ENCODE measurements around the gene OSBPL8.

Gene OSBPL8

DNA sequence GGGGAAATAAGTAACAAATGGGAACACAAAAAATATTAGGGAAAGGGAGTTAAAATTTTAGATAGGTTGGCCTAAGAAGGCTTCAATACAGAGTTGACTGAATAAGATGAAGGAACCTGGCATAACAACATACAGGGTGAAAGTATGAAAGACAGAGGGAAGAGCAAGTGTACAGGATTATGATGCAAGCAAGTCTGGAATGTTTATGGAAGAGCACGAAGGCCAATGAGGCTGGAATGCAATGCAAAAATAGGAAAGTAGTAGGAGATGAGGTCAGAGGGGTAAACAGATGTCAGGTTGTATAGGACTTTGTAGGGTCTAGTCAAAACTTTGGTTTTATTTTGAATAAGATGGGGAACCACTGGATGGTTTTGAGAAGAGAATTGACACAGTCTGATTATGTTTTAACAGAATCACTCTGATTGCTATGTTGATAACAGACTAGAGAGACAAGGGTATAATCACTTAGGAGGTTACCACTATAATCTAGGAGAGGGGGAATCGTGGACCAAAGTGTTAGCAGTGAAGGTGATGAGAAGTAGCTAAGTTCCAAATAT, 96.8 kb downstream of the OSBPL8 start:
- DNase-seq = no peak

DNA sequence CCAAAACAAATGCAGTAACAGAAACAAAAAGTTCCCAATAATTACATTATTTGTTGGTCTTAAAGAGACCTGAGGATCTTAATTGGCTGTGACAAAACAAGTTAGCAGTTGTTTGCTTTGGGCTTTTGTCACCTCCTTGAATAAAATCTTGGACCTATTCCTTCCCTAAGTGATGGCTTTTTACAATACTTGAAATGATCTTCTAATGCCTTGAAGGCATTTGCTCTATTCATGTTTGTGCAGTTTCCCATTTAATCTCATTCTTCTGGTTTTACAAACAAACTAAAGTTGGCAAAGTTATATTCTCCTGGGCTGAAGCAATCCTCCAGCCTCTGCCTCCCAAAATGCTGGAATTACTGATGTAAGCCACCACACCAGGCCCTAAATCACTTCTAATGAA, 98.8 kb downstream of the OSBPL8 start:
- no peak for DNase-seq

DNA sequence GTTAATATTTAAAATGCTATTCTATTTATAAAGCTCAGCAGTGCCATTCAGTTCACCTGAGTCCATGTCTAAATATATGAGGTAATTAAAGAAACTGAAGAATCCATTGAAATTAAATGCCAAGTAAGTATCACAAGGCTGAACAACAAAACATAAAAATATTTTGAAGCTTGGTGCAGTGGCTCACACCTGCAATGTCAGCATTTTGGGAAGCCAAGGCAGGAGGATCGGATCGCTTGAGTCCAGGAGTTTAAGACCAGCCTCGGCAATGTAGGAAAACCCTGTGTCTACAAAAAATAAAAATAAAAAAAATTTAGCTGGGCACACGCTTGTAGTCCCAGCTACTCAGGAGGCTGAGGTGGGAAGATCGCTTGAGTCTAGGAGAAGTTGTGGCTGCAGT, 101.8 kb downstream of the OSBPL8 start:
- no peak for DNase-seq

DNA sequence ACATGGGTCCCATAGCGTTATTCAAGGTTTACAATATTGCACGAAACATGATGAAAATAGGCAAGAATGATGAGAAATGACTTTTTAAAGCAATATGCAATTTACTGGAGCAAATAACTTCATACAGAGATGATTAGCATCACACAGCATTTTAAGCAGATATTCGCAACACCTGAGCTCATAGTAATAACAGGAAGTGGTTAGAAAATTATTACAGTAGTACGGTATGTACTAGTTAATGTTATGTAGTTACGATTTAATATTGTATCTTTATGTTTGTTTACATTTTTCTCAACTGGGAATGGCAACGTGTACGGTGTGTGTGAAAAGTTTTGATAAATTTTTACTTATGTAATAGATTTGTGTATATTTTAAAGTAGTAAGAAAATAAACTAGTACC, 102.6 kb downstream of the OSBPL8 start:
- DNase-seq = no peak

DNA sequence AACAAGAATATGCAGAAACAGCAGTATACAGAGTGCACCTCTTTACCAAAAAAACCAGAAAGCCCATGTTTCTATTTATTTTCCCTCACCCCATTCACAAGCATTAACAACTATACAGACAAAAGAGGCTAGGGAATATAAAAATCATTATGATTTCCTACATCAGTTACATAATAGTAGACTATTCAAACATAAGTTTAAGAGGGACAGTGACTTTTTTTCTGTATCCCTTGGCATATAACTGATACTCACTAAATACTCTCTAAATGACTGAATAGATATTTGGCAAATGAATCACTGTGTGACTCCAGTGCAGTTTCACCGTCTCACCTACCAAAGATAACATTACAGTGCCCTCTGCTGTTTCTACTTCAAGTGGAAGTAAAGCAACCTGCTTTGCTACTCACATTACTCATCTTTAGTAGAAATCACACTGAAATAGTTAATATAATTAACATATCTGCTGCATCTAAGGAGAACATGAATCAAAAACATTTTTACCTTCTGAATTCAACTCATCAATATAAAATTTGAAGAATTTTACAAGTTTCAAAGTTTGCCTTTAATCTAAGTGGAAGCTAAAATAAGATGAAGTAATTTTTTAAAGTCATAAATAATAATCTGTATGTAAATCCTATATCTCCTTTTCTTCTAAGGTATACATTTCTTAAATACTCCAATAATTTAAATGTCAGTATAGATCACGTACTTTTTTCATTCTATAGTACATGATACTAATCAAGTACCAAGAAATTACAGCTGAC, 103.8 kb downstream of the OSBPL8 start:
- peak; percentile 39 for DNase-seq

DNA sequence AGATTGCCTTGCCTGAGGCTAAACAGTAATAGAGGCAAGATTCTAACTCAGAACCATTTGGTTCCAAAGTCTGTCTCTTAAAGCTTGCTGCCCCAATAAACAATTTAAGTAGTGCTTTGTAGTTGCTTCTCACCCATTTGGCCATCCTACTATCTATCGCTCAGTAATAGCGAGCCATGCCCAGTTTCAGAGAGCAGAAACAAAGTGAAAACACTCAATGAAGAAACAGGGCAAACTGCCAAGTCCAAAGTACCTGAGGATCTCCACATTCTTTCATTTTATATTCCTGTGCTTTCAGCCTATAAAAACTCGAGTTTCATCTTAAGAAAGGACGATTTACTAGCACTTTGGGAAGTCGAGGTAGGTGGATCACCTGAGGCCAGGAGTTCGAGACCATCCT, 108.0 kb downstream of the OSBPL8 start:
- no peak for DNase-seq

DNA sequence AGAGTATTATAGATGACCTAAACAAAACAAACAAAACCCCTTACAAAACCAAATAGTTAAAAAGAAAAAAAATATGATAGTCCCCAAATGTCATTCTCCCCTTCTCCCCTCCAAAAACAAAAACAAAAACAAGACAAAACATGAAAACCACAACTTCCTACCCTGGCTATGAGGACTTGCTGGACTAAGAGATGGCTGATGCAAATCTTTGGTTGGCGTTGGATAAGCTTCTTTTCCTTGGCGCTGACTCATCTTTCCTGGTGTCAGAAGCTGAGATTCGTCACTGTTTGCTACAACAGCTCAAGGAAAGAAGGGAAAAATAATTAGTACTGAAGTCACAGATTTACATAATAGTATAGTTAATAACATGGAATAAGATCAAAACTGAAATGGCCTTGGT, 108.9 kb downstream of the OSBPL8 start:
- no peak for DNase-seq

DNA sequence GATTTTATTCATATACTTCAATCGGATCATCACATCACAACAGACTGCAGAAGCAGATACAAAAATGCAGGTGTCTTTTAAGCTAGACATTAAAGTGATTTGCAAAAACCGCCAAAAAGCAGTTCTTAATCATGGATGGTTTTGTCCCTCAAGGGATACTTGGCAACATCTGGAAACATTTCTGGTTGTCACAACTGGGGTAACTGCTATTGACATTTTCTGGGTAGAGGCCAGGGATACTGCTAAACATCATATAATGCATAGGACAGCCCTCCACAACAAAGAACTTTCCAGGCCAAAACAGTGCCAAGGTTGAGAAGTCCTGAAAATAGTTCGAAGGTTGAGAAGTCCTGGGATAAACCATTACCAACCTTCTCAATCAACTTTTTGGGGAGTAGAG, 109.6 kb downstream of the OSBPL8 start:
- DNase-seq = no peak

DNA sequence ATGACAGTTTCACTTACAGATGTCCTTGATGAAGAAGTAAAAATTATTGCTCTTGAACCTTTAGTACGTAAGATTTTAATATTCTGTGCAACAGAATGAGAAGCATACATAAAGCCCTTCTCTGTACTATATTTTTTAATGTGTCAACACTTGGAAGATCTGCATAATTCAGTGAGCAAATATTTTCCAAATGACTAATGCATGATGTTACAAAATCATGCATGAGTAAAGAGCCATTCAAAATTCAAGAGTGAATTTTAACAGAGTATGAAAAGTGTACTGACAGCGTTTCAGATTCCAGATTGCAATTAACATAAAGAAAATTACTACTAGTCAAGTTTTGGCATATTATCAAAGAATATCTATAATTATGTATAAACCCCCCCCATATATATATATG, 110.0 kb downstream of the OSBPL8 start:
- DNase-seq = no peak

DNA sequence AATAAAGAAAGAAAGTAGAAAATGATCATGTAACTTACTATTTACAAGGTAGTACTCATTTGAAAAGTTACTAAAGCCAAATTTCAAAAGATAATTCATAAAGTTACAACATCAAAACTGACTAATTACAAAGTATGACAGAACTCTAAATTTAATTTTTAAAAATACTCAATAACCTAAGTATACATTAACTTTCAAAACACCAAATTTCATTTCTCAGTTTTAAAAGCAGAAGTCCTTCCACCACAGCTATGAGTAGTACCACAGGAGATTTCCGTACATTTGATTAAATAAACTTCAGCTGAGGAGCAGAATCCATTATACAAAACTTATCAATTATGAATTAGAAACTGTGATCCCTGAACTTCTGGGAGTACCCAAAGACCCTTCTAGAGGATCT, 110.6 kb downstream of the OSBPL8 start:
- no peak for DNase-seq

DNA sequence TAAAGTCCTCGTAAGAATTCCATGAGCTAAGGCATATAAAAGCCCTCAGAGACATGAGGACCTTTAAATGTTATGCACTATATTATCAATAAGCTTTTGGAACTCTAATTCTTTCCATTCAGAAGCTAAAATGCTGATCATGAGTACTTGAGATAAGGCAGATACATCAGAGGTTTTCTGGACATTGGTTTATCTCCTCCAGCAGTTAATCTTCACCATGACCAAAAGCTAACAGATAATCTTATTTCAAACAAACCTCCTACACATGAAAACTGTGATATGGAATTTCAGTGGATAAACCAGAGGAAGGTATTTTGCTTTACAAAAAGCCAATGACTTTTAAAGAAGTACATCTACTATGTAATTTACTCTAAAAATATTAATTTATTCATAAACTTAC, 113.5 kb downstream of the OSBPL8 start:
- DNase-seq = no peak

DNA sequence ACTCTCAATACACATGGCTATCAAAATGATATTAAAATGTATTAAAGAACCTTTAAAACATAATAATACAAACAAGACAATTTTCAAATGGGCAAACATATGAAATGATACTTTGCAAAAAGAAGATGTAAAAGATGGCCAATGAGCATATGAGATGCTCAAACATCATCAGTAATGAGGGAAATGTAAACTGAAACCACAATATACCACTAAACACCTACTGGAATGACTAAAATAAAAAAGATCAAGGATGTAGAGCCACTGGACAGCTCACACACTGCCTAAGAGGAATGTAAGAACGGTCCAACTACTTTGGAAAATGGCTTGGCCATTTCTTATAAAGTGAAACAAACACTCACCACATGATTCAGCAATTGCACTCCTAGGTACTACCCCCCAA, 114.1 kb downstream of the OSBPL8 start:
- no peak for DNase-seq

DNA sequence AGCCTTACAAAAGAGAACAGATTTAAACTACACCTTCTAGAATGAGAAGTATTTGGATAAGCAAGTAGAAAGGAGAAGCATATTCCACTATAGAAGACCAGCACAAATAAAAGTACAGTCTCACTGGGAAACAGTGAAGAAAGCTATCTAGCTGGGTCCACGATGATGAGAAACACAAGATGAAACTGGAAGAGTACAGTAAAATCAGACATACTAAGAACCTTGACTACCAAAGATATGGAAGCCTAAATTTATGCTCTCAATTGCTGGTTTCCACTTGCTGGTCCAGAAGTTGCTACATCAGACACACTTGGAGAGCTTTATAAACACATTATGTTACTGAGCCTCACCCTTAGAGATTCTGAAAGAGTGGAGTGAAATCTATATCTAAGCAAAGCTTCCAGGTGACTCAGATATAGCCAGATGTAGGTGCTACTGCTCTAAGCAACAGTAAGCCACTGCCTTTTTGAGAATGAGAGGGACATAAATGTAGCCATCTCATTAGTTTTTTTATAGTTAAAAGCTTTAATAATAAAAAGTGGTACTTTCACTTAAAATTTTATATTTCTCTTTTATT, 115.1 kb downstream of the OSBPL8 start:
- DNase-seq = no peak

DNA sequence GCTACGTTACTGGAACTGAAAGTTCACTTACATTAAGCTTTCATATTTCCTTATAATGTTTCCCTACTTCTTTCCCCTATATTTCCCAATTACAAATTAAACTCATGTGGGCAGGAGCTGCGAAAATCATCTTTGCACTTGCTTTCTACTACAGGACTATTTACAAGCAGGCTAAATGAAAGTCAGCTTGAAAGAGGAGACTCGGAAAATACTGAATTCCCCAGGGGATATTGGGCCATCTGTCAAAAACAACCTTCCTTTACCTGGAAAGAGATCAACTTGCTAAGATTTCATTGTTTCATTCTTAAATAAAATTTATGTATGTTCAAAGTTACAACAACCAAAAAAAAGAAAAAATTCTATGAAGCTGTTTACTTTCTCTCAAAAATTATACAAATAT, 118.6 kb downstream of the OSBPL8 start:
- DNase-seq = no peak

DNA sequence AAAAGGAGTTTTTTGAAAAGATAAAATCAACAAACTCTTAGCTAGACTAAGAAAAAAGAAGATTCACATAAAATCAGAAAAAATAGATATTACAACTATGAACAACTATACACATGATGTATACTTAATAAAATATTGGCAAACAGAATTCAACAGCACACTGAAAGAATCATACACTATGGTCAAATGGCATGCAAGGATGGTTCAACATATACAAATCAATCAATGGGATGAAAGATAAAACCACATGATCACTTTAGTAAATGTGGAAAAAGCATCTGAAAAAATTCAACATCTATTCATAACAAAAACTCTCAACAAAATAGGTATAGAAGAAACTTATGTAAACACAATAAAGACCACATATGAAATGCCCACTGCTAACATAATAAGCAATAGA, 126.8 kb downstream of the OSBPL8 start:
- no peak for DNase-seq

DNA sequence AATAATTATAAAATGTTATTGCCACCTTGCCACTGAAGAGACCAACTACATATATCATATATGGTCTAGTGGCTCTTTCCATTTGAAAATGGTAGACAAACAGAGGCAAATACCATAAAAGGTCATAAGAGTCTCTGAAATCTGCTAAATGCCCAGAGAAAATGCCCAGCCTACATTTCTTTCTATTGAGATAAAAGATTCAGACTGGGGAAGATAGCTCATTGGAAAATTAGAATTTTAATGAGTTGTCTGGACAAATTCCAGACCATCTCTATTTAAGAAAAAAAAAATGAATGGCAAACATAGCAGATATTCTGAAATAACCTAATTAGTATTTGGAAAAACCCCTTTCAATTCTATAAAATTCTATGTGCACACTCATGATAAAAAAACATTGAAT, 131.5 kb downstream of the OSBPL8 start:
- no peak for DNase-seq

DNA sequence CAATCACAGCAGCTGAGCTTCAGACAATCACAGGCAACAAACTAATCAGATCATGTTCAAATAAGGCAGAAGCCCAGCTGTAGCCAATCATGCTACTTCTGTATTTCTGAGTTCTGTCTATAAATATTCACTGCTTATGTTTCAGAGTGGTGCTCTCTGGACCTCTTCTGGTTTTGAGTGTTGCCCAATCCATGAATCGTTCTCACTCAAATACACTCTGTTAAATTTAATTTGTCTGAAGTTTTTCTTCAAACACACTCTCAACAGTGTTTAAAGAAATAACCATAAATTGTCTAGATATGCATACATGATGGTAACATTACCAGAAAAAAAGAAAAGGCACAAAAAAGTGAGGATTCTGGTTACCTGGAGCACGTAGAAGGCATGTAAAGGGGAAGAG, 133.4 kb downstream of the OSBPL8 start:
- DNase-seq = no peak

DNA sequence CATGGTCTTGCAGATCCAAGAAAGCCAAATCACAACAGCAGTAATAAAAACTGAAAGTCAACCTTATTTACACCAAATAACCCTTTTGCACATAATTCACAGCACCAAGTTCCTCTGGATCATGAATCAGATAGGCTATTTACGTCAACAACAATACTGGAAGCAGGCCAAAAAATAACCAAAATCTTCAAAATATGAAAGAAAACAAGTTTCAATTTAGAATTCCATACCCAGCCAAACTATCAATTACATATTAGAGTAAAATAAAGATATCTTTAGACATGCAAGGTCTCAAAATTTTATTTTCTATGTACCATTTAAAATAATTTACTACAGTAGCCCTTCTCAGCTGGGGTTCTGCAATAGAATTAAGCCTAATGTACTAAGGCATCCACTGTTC, 134.6 kb downstream of the OSBPL8 start:
- no peak for DNase-seq

DNA sequence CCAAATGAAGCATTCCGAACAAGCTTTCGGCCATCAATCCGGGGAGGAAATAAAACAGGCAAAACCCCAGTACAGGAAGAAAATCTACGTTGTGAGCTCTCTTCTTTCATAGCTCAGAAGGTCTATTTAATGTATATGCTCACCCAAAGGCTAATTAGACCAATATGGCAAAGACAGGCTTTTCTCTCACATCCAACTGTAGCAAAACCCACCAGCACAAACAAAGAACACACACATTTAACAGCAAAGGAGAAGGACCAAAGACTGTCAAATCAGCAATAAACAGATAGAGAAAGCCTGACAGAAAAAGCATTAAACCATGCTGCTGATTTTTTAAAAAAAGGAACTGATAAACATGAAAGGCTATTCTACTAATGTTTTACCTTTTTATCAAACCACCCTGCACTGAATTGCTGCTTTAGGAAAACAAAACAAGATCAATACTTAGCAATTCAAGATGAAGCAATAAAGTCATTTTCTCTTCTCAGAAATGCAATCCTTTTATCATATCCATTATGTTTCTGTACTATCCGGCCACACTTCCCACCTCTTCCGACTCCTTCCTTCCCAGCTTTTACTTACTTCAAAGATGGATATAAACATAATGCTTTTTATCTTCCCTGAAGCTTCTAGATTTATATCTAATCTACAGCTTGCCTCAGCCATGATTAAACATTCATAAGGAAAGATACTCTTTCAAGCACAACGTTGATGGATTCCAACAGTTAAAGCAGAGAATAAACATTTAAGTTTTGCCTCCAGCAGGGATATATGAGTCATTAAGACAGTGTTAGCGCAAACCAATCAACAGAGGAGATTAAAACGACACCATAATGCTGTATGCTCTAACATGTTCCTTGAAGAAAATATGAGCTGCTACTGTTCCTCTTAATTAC, 136.8 kb downstream of the OSBPL8 start:
- DNase-seq = no peak

DNA sequence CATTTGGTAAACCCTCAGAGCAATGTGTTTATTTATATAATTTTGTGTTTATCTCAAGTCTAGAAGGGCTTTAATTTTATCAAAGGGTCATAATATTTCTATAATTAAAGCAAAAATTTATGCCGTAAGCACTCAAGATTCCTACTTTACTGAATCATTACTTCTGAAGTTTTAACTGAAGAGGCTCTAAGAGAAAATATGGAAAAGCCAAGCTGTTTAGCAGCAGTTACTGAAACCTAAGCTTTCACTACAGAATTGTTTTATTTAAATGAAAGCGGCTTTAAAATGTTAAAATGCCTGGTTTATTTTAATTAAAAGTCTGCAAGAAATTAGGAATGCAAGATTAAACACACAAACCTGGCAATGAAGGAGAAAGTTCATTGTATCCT, 137.4 kb downstream of the OSBPL8 start:
- no peak for DNase-seq

DNA sequence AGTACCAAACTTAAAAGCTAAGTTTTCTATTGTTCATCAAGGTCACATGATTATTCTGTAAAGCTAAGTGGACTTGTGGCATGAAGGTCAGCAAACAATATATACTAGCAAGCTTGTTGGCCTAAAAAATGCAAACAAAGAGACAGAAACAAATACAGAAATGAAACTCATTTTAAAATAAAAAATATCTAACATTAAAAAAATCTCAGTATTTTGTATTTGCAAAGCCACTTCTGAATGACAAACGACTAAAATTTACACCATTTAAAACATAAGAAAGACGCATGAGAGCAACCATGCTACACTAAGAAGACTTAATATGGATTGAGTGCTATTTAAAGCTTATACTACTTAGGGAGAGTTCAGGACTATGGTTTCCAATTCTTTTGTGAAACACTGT, 138.5 kb downstream of the OSBPL8 start:
- DNase-seq = no peak

DNA sequence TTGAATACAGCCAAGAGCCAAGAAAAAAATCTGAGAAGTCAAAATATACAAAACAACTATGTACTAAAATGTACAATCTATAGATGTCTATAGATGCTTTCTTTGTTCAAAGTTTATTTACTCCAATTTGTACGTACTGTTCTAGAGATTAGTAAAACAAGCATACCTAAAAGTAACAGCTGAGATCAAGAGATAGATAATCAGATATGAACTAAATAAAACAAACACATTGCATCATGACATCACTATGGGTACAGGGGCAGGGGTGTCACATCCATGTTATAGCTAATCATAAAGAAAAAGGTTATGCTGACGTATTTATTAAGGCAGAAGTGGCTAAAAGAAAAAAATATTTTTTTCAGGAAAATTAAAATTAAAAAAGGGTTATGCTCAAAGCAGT, 139.3 kb downstream of the OSBPL8 start:
- DNase-seq = no peak

DNA sequence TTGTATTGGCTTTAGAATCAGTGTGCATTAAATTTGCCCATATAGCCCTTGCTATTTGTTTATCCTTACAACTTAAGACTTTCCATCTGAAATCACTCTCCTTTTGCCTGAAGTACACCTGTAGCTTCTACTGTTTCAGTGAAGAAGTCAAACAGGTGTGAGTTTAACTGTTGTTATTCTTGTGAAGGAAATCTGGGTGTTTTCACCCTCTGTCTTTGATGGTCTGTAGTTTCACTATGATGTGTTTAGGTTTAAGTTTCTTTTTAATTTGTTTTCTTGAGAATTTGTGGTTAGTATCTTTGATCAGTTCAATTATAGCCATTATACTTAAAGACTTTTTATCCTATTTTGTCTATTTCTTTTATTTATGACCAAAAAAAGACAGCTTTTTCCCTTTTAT, 142.5 kb downstream of the OSBPL8 start:
- no peak for DNase-seq

DNA sequence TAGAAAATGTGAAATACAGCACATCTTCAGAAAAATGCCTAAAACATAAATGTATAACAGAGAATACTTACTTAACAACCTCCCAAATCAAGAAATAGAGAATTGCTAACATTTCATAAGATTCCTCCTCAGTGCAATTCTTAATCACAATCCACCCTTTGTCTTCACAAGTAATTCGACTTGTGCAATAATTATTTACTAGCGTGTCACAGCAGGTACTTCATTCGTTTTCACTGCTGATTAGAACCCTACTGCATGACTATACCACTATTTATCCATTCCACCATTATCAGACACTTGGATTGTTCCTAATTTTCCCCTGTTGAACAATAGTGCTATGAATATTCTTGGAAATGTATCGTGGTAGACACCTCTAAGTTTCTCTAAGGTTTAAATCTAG, 146.4 kb downstream of the OSBPL8 start:
- no peak for DNase-seq

Measured in NCI-H748 treated with DMSO at 0.1 percent for 48 hours (cell line).